ENCODE data around the gene PLN.

PLN gene

DNA sequence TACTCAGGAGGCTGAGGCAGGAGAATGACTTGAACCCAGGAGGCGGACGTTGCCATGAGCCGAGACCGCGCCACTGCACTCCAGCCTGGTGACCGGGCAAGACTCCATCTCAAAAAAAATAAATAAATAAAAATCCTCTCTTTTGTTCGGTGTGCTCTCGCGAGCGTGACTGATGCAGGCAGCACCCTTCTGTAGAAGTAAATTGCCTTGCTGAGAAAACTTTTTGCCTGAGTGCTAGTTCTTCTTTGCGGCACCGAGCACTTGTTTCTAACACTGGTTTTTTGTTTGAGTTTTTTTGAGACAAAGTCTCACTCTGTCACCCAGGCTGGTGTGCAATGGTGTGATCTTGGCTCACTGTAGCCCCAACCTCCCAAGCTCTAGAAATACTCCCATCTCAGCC lies 30.5 kb downstream of the PLN start:
- Histone ChIP-seq H3K4me3 (ENCODE audit: low read length in 2 of 2) (no peak overlapping the region), H3K9ac (ENCODE audit: low read length in 2 of 2) (no peak overlapping the region), H3K27me3 (ENCODE audit: control insufficient read depth in 1 of 2, insufficient read depth in 2 of 2, low read length in 2 of 2) (no peaks in the 10 kb centered on the region), H3K9me3 (ENCODE audit: control insufficient read depth in 2 of 2, low read length in 2 of 2) (peaks cover 11 to 17% of the 10 kb centered on the region in 2 donors), H3K27ac (ENCODE audit: low read length) (no peak overlapping the region), H3K4me1 (ENCODE audit: control insufficient read depth, insufficient read depth, low read length) (peaks cover 4% of the 10 kb centered on the region), H3K36me3 (ENCODE audit: control insufficient read depth in 2 of 2, insufficient read depth in 2 of 2, low read length in 2 of 2) (peaks cover 6 to 8% of the 10 kb centered on the region in 2 donors)

DNA sequence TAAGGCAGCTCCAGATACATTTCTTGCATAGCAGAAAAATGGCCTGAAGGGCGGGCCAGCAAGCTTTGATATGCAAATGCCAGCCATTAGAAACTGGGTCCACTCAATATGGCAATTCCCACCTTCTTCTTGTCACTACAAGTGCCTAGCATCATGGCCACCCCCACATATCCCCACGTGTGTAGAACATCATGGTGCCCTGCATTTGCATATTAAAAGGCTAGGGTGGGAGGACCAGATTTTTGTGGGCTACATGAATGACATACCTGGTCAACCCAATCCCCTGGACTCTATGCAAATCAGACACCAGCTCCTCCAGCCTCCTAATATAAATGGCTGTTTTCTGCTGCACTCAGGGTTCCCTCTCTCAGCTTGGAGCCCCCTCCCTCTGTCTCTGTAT lies 31.7 kb downstream of the PLN start:
- Histone ChIP-seq H3K27ac (ENCODE audit: low read length) (no peak overlapping the region), H3K9me3 (ENCODE audit: control insufficient read depth in 2 of 2, low read length in 2 of 2) (peaks cover under 1 to 7% of the 10 kb centered on the region in 2 donors)

DNA sequence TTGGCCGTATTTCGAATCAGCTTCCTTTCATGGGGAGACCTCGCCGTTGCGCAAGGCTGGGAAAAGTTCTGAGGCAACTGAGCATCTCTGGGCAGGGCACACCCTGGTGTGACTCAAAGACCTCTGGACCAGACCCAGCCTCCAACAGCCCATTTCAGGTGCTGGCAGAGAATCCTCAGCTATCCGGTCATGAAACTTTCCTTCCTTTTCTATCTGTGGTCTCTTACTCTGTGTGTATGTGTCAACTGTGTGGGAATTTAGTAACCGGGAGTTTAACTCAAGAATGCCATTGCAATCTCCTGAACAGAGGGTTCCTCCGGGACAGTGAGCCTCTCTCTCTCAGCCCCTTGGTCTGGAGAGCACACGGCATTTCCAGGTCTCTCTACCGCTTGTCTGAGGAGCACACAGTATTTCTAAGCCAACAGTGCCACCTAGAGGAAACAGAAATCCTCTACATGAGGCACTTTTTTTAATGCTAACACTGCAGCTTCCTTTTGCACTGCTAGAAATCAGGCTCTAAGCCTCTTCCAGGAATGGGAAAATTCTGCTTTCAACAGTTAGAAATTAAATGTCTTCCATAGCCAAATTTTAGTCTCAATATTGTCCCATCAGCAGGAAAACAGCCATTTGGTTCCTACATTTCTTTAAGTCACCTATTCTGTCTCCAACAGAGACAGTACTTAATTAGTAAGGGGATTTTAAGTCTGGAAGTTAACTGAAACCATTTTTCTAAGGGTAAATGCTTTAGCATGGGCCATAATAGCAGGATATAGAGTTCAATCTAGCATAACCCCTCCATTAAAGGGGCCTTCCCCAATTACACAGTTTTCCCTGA lies 32.7 kb downstream of the PLN start:
- no peaks in the 10 kb centered on the region for H3K36me3 ChIP-seq (ENCODE audit: control insufficient read depth in 2 of 2, insufficient read depth in 2 of 2, low read length in 2 of 2)
- no peak overlapping the region for H3K9ac ChIP-seq (ENCODE audit: low read length in 2 of 2)
- peaks cover 4% of the 10 kb centered on the region for H3K4me1 ChIP-seq (ENCODE audit: control insufficient read depth, insufficient read depth, low read length)
- H3K27ac ChIP-seq (ENCODE audit: low read length) = no peak overlapping the region
- no peaks in the 10 kb centered on the region for H3K27me3 ChIP-seq (ENCODE audit: control insufficient read depth in 1 of 2, insufficient read depth in 2 of 2, low read length in 2 of 2)
- H3K9me3 ChIP-seq (ENCODE audit: control insufficient read depth in 2 of 2, low read length in 2 of 2) = peaks cover 0 to 4% of the 10 kb centered on the region in 2 donors
- peak overlapping the region; percentile 27 to 35 for H3K4me3 ChIP-seq (ENCODE audit: low read length in 2 of 2)

More for the DNA sequence above, 31.7 kb downstream of the PLN start:
- Histone ChIP-seq H3K27me3 (ENCODE audit: control insufficient read depth in 1 of 2, insufficient read depth in 2 of 2, low read length in 2 of 2) (no peaks in the 10 kb centered on the region), H3K9ac (ENCODE audit: low read length in 2 of 2) (no peak overlapping the region), H3K4me3 (ENCODE audit: low read length in 2 of 2) (no peak overlapping the region), H3K4me1 (ENCODE audit: control insufficient read depth, insufficient read depth, low read length) (peaks cover 4% of the 10 kb centered on the region), H3K36me3 (ENCODE audit: control insufficient read depth in 2 of 2, insufficient read depth in 2 of 2, low read length in 2 of 2) (peaks cover under 1 to 1% of the 10 kb centered on the region in 2 donors)

DNA sequence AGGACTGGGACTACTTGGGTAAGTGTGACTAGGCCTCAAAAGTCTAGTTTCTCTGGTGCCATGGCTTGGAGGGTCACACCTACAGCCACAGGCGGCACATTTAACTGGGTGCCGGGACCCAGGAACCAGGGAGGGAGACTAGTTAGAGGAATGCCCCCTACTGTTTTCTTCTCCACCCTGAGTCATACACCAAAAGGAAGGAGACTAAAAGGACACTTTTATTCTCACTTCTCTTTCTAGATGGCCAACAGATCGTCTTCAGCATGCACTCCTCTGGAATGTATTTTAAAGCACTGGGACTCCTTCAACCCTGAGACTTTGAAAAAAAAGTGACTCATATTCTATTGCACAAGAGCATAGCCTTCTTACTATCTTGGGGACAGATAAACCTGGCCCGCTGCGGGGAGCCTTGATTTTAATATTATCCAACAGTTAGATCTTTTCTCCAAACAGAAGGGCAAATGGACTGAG lies 33.4 kb downstream of the PLN start:
- no peaks in the 10 kb centered on the region for H3K27me3 ChIP-seq (ENCODE audit: control insufficient read depth in 1 of 2, insufficient read depth in 2 of 2, low read length in 2 of 2)
- H3K9ac ChIP-seq (ENCODE audit: low read length in 2 of 2) = no peak overlapping the region
- peaks cover 0 to 4% of the 10 kb centered on the region in 2 donors for H3K9me3 ChIP-seq (ENCODE audit: control insufficient read depth in 2 of 2, low read length in 2 of 2)
- H3K36me3 ChIP-seq (ENCODE audit: control insufficient read depth in 2 of 2, insufficient read depth in 2 of 2, low read length in 2 of 2) = no peaks in the 10 kb centered on the region
- H3K4me1 ChIP-seq (ENCODE audit: control insufficient read depth, insufficient read depth, low read length) = peaks cover 4% of the 10 kb centered on the region
- H3K4me3 ChIP-seq (ENCODE audit: low read length in 2 of 2) = no peak overlapping the region
- H3K27ac ChIP-seq (ENCODE audit: low read length) = no peak overlapping the region

DNA sequence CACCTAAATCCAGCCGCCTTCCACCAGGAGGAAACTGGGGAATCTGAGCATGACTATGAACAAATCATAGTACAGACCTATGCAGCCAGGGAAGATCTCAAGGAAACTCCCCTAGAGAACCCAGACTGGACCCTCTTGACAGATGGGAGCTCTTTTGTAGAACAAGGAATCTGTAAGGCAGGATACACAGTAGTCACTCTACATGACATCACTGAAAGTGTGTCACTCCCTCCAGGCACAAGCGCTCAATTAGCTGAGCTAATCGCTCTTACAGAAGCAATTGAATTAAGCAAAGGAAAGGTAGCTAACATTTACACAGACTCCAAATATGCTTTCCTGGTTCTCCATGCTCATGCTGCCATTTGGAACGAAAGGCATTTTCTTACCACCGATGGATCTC lies 36.8 kb downstream of the PLN start:
- Histone ChIP-seq H3K4me1 (ENCODE audit: control insufficient read depth, insufficient read depth, low read length) (peaks cover 6% of the 10 kb centered on the region), H3K27me3 (ENCODE audit: control insufficient read depth in 1 of 2, insufficient read depth in 2 of 2, low read length in 2 of 2) (no peaks in the 10 kb centered on the region), H3K27ac (ENCODE audit: low read length) (no peak overlapping the region)

DNA sequence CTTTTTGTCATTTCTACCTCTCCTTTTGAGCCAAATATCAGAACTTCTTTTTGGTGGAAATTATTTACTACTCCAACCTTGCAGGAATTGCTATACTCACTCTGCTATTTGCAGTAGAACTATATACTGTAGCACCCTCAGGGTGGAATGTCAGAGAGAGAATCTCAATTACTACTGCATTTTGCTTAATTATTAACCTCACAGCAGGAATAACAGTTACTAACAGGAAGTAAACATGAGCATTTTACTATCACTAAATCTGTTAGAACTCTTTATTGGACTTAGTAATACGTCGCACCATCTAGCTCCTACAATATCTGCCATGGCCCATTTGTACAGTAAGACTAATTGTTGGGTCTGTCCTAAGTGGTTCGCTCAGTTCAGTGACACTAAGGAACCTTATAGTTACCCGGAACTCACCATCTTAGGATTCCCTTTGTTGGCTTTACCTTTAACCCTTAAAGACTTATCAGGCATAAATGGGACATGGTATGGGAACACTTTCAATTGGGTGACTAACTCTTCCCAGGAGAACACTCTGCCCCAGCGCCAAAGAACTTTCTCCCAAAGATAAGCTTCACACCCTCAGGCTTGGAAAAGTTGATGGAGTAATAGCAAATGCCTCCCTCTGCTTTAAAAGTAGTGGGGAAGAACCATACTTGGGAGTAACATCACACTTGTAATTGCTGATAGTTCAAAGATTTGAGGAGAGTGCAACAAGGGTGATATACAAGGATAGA lies 38.8 kb downstream of the PLN start:
- no peaks in the 10 kb centered on the region for H3K9me3 ChIP-seq (ENCODE audit: control insufficient read depth in 2 of 2, low read length in 2 of 2)
- H3K36me3 ChIP-seq (ENCODE audit: control insufficient read depth in 2 of 2, insufficient read depth in 2 of 2, low read length in 2 of 2) = no peaks in the 10 kb centered on the region
- H3K27me3 ChIP-seq (ENCODE audit: control insufficient read depth in 1 of 2, insufficient read depth in 2 of 2, low read length in 2 of 2) = no peaks in the 10 kb centered on the region
- H3K9ac ChIP-seq (ENCODE audit: low read length in 2 of 2) = no peak overlapping the region
- peaks cover 6% of the 10 kb centered on the region for H3K4me1 ChIP-seq (ENCODE audit: control insufficient read depth, insufficient read depth, low read length)
- H3K27ac ChIP-seq (ENCODE audit: low read length) = no peak overlapping the region
- H3K4me3 ChIP-seq (ENCODE audit: low read length in 2 of 2) = no peak overlapping the region

More for the DNA sequence above, 36.8 kb downstream of the PLN start:
- H3K9me3 ChIP-seq (ENCODE audit: control insufficient read depth in 2 of 2, low read length in 2 of 2) = no peaks in the 10 kb centered on the region
- no peak overlapping the region for H3K4me3 ChIP-seq (ENCODE audit: low read length in 2 of 2)
- H3K9ac ChIP-seq (ENCODE audit: low read length in 2 of 2) = no peak overlapping the region
- H3K36me3 ChIP-seq (ENCODE audit: control insufficient read depth in 2 of 2, insufficient read depth in 2 of 2, low read length in 2 of 2) = no peaks in the 10 kb centered on the region

DNA sequence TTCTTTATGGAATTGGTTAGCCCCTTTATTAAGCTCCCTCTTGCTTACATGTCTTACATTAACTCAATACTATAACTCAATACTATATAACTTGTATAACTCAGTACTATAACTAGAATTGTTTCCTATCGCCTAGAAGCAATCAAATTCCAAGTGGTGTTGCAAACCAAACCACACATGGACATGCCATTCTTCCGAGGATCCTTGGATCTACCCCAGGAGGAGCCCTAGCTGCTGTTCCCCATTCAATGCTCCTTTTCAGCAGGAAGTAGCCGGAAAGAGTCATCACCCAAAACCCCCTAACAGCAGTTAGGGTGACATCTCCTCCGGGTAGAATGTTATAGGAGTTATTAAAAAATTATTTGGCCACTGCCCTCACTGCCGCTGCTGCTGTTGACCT lies 40.5 kb downstream of the PLN start:
- peaks cover 6% of the 10 kb centered on the region for H3K4me1 ChIP-seq (ENCODE audit: control insufficient read depth, insufficient read depth, low read length)

DNA sequence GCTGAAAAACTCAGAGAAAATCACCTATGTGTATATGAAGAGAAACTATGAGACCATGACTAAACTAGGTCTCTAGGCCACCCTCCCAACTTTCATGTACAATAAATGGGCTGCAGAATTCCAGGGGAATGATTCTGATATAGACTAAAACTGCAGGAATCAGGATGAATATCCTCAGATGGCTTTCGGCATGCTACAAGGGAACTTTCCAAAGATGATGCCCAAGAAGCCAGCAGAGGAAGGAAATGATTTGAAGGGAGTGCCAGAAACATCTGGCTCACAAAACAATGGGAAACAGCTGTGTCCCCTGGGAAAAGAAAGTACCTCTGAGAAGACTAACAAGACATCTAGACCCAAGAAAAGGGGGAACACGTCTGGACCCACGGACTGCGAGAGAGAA lies 41.1 kb downstream of the PLN start:
- no peaks in the 10 kb centered on the region for H3K27me3 ChIP-seq (ENCODE audit: control insufficient read depth in 1 of 2, insufficient read depth in 2 of 2, low read length in 2 of 2)
- H3K27ac ChIP-seq (ENCODE audit: low read length) = no peak overlapping the region
- H3K4me3 ChIP-seq (ENCODE audit: low read length in 2 of 2) = no peak overlapping the region
- H3K36me3 ChIP-seq (ENCODE audit: control insufficient read depth in 2 of 2, insufficient read depth in 2 of 2, low read length in 2 of 2) = no peaks in the 10 kb centered on the region
- H3K9ac ChIP-seq (ENCODE audit: low read length in 2 of 2) = no peak overlapping the region
- H3K4me1 ChIP-seq (ENCODE audit: control insufficient read depth, insufficient read depth, low read length) = peaks cover 6% of the 10 kb centered on the region
- no peaks in the 10 kb centered on the region for H3K9me3 ChIP-seq (ENCODE audit: control insufficient read depth in 2 of 2, low read length in 2 of 2)

More for the DNA sequence above, 40.5 kb downstream of the PLN start:
- H3K9me3 ChIP-seq (ENCODE audit: control insufficient read depth in 2 of 2, low read length in 2 of 2) = no peaks in the 10 kb centered on the region
- H3K27ac ChIP-seq (ENCODE audit: low read length) = no peak overlapping the region
- no peak overlapping the region for H3K9ac ChIP-seq (ENCODE audit: low read length in 2 of 2)
- H3K4me3 ChIP-seq (ENCODE audit: low read length in 2 of 2) = no peak overlapping the region
- no peaks in the 10 kb centered on the region for H3K36me3 ChIP-seq (ENCODE audit: control insufficient read depth in 2 of 2, insufficient read depth in 2 of 2, low read length in 2 of 2)
- no peaks in the 10 kb centered on the region for H3K27me3 ChIP-seq (ENCODE audit: control insufficient read depth in 1 of 2, insufficient read depth in 2 of 2, low read length in 2 of 2)

DNA sequence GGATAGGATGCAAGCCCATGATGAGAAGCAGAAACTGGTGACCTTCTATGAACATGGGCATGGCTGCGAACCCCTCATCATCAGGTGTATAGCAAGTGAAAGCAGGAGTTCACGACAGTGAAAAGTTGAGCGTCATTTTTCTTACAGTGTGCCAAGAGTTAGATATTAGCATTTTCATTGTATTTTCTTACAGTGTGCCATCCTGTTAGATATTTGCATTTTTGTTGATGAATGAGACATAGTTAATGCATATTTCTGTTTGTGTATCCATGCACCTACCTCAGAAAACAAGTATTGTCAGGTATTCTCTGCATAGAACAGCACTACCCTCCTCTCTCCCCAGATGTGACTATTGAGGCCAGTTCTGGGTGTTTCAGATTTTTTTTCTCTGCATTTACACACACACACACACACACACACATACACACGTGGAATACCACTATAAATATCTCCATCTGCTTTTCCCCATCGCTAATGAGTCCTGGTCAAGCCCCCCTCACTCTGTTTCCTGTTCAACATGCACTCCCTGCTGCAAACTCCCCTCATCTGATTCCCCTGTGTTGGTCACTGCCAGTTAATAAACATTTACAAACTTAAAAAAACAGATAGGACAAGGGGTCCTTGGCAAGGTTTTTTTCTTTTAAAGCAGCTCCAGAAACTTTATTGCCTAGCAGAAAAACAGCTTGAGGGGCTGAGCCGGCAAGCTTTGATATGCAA lies 41.7 kb downstream of the PLN start:
- Histone ChIP-seq H3K27me3 (ENCODE audit: control insufficient read depth in 1 of 2, insufficient read depth in 2 of 2, low read length in 2 of 2) (no peaks in the 10 kb centered on the region), H3K4me1 (ENCODE audit: control insufficient read depth, insufficient read depth, low read length) (peaks cover 6% of the 10 kb centered on the region), H3K36me3 (ENCODE audit: control insufficient read depth in 2 of 2, insufficient read depth in 2 of 2, low read length in 2 of 2) (no peaks in the 10 kb centered on the region), H3K4me3 (ENCODE audit: low read length in 2 of 2) (no peak overlapping the region), H3K9me3 (ENCODE audit: control insufficient read depth in 2 of 2, low read length in 2 of 2) (no peaks in the 10 kb centered on the region), H3K9ac (ENCODE audit: low read length in 2 of 2) (no peak overlapping the region), H3K27ac (ENCODE audit: low read length) (no peak overlapping the region)

DNA sequence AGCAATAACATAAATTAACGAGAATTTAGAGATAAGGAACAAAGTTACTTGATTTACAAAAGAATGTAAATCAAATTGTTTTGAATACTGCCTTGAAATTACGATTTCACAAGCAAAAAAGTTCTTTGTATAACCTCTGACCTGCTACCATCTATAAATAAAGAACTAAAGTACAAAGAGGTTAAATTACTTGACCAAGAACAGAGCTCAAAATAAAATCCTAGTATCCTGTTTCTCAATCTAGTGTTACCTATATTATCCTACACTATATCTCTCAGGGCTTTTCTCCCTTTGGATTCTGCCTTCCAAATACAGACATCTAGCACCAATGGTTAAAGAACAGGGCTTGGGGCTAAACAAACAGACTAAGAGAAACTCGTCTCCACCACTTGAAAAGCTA lies 43.8 kb downstream of the PLN start:
- H3K9ac ChIP-seq (ENCODE audit: low read length in 2 of 2) = no peak overlapping the region
- H3K4me3 ChIP-seq (ENCODE audit: low read length in 2 of 2) = no peak overlapping the region
- no peaks in the 10 kb centered on the region for H3K27me3 ChIP-seq (ENCODE audit: control insufficient read depth in 1 of 2, insufficient read depth in 2 of 2, low read length in 2 of 2)

More for the DNA sequence above, 43.8 kb downstream of the PLN start:
- Histone ChIP-seq H3K27ac (ENCODE audit: low read length) (no peak overlapping the region), H3K36me3 (ENCODE audit: control insufficient read depth in 2 of 2, insufficient read depth in 2 of 2, low read length in 2 of 2) (no peaks in the 10 kb centered on the region), H3K4me1 (ENCODE audit: control insufficient read depth, insufficient read depth, low read length) (peaks cover 6% of the 10 kb centered on the region), H3K9me3 (ENCODE audit: control insufficient read depth in 2 of 2, low read length in 2 of 2) (no peaks in the 10 kb centered on the region)

All from stomach smooth muscle (tissue), 2 donors.